Subcutaneous abdominal adipose tissue (tissue), 5 donors: ENCODE data around the gene PLP2.
A peak's percentile ranks its signal among the peaks of the same experiment; 100 is the strongest.
"Not testable (repeated sequence)": the region's sequence is repeated elsewhere in the genome, so short reads cannot be mapped to it uniquely, and the experiment has no call there.

Experiments used
- H3K27ac ChIP-seq: one replicate; pipeline ENCODE4 v1.7.0; 2013; ENCODE audit warnings: low read depth, mild to moderate bottlenecking, inconsistent platforms, low read length, moderate library complexity
- H3K27me3 ChIP-seq, 5 donors: one replicate each; pipeline ENCODE4 v1.7.0; 2013; ENCODE audit warnings: low read length in 5 of 5, inconsistent platforms in 1 of 5; ENCODE audit not compliant: control insufficient read depth in 5 of 5, insufficient read depth in 4 of 5
- H3K36me3 ChIP-seq, 5 donors: one replicate each; pipeline ENCODE4 v1.7.0; 2013; ENCODE audit warnings: low read length in 5 of 5; ENCODE audit not compliant: control insufficient read depth in 5 of 5, insufficient read depth in 5 of 5
- H3K4me1 ChIP-seq, 5 donors: one replicate each; pipeline ENCODE4 v1.7.0; 2013; ENCODE audit warnings: low read length in 5 of 5, mild to moderate bottlenecking in 3 of 5, moderate library complexity in 1 of 5; ENCODE audit not compliant: control insufficient read depth in 5 of 5, insufficient read depth in 5 of 5
- H3K4me3 ChIP-seq, 5 donors: one replicate each; pipeline ENCODE4 v1.7.0; 2013; ENCODE audit warnings: low read length in 5 of 5, low read depth in 1 of 5
- H3K9ac ChIP-seq, 5 donors: one replicate each; pipeline ENCODE4 v1.7.0; 2013; ENCODE audit warnings: low read length in 5 of 5, mild to moderate bottlenecking in 4 of 5, moderate library complexity in 3 of 5
- H3K9me3 ChIP-seq, 5 donors: one replicate each; pipeline ENCODE4 v1.7.0; 2013; ENCODE audit warnings: low read length in 5 of 5; ENCODE audit not compliant: control insufficient read depth in 5 of 5
- donor health status: healthy.
- donor health status: healthy.
- donor health status: healthy.
- donor health status: healthy.
- donor health status: healthy.

PLP2 gene, protein sequence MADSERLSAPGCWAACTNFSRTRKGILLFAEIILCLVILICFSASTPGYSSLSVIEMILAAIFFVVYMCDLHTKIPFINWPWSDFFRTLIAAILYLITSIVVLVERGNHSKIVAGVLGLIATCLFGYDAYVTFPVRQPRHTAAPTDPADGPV

DNA sequence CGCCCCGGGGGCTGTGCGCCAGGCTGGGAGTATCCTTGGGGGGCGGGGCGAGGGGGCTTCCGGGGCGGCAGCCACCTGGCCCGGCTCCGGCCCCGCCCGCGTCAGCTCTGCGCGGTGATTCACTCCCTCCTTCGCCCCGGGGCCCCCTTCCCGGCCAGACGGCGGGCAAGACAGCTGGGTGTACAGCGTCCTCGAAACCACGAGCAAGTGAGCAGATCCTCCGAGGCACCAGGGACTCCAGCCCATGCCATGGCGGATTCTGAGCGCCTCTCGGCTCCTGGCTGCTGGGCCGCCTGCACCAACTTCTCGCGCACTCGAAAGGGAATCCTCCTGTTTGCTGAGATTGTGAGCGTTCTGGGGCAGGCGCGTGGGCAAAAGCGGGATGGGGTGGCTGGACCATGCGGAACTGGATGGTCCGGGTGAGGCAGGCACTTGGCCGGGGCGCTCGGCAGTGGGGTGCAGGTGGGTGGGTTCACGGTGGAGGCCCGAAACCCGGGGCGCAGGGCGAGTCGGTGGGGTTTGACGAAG lies at the start of gene PLP2:
Gene PLP2 (plus strand): TSS at position 147 of the 528 bp plus-strand sequence. CDS start 103 bp downstream, at position 250.
- H3K9ac ChIP-seq = peak within 1 kb of the TSS; percentile 59 to 71 (median 68)
- H3K36me3 ChIP-seq = peaks cover 0 to 14% (median 4%) of the 10 kb centered on the region in 5 donors
- H3K27me3 ChIP-seq = peaks cover 0 to 2% (median 0%) of the 10 kb centered on the region in 5 donors
- H3K27ac ChIP-seq = peak within 1 kb of the TSS; percentile 77
- peaks cover 0 to 29% (median 20%) of the 10 kb centered on the region in 5 donors for H3K4me1 ChIP-seq
- peaks cover 0 to 2% (median 0%) of the 10 kb centered on the region in 5 donors for H3K9me3 ChIP-seq
- peak within 1 kb of the TSS; percentile 38 to 74 (median 66) for H3K4me3 ChIP-seq

GRCh38 chrX:49122499-49122898 lies 49.2 kb upstream of the PLP2 start:
- peak overlapping the region; percentile 60 for H3K27ac ChIP-seq
- H3K9me3 ChIP-seq = peaks cover 0 to 4% (median 0%) of the 10 kb centered on the region in 5 donors
- H3K9ac ChIP-seq = peak overlapping the region in 4 of 5 donors; percentile 83 to 92 (median 89)
- H3K27me3 ChIP-seq = peaks cover 0 to 7% (median 3%) of the 10 kb centered on the region in 5 donors
- peak overlapping the region; percentile 70 to 95 (median 79) for H3K4me3 ChIP-seq
- peaks cover 3 to 15% (median 11%) of the 10 kb centered on the region in 5 donors for H3K4me1 ChIP-seq
- peaks cover 0 to 27% (median 19%) of the 10 kb centered on the region in 5 donors for H3K36me3 ChIP-seq

DNA sequence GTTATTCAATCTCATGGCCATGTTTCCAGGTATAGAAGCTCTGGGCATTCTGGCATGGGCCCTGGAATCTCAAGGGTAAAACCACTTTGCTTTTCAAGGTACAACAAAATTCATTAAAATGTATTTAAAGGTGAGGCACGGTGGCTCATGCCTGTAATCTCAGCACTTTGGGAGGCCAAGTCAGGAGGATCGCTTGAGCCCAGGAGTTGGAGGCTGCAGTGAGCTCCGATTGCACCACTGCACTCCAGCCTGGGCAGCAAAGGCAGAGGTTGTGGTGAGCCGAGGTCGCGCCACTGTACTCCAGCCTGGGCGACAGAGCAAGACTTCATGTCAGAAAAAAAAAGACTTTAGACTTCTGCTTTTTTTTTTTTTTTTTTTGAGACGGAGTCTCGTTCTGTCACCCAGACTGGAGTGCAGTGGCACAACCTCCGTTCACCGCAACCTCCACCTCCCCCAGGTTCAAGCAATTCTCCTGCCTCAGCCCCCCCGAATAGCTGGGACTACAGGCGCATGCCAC lies 43.9 kb upstream of the PLP2 start:
- not testable (repeated sequence) for H3K9me3 ChIP-seq, H3K27me3 ChIP-seq, H3K9ac ChIP-seq, H3K36me3 ChIP-seq, H3K27ac ChIP-seq, H3K4me3 ChIP-seq, H3K4me1 ChIP-seq

- H3K9me3 ChIP-seq = no peaks in the 10 kb centered on the region
- no peaks in the 10 kb centered on the region for H3K4me1 ChIP-seq
- no peak overlapping the region for H3K4me3 ChIP-seq
- H3K27me3 ChIP-seq = no peaks in the 10 kb centered on the region
- no peak overlapping the region for H3K9ac ChIP-seq
- H3K27ac ChIP-seq = no peak overlapping the region
- H3K36me3 ChIP-seq = no peaks in the 10 kb centered on the region
Measured at GRCh38 chrX:49129427-49129826, 42.3 kb upstream of the PLP2 start.

- H3K27ac ChIP-seq, H3K9ac ChIP-seq, H3K27me3 ChIP-seq: not testable (repeated sequence)
Measured at GRCh38 chrX:49132275-49132674, 39.4 kb upstream of the PLP2 start.

GRCh38 chrX:49133759-49134158 lies 37.9 kb upstream of the PLP2 start:
- H3K9me3 ChIP-seq = peaks cover 0 to 1% (median under 1%) of the 10 kb centered on the region in 5 donors
- H3K4me3 ChIP-seq = no peak overlapping the region
- H3K4me1 ChIP-seq = no peaks in the 10 kb centered on the region
- no peak overlapping the region for H3K27ac ChIP-seq
- no peak overlapping the region for H3K9ac ChIP-seq
- H3K36me3 ChIP-seq = no peaks in the 10 kb centered on the region
- H3K27me3 ChIP-seq = no peaks in the 10 kb centered on the region

More at GRCh38 chrX:49132275-49132674, 39.4 kb upstream of the PLP2 start:
- H3K9me3 ChIP-seq, H3K4me3 ChIP-seq, H3K4me1 ChIP-seq, H3K36me3 ChIP-seq: not testable (repeated sequence)

DNA sequence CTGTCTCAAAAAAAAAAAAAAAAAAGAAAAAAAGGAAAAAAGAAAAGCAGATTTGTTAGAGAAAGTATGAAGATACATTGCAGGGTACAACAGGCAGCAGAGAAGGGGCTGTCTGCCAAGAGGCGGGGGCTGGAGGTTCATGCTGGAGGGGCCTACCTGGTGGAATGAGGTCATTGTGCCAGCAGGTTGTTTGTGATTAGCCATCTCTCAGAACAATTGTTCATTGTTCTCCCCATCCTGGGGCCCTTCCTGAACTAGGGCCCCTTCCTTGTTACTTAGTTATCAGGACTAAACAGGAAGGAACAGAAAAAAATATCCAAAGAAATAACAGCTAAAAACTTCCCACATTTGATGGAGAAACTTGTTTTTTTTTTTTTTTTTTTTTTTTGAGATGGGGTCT lies 34.2 kb upstream of the PLP2 start:
- no peak overlapping the region for H3K27ac ChIP-seq
- H3K27me3 ChIP-seq = no peaks in the 10 kb centered on the region
- peaks cover 11 to 30% (median 22%) of the 10 kb centered on the region in 5 donors for H3K9me3 ChIP-seq
- no peak overlapping the region for H3K4me3 ChIP-seq
- H3K9ac ChIP-seq = no peak overlapping the region
- no peaks in the 10 kb centered on the region for H3K4me1 ChIP-seq
- H3K36me3 ChIP-seq = peaks cover 0 to 2% (median 0%) of the 10 kb centered on the region in 5 donors

GRCh38 chrX:49139713-49140112 lies 32.0 kb upstream of the PLP2 start:
- Histone ChIP-seq H3K9ac (no peak overlapping the region), H3K4me3 (peak overlapping the region in 3 of 5 donors; percentile 4 to 37 (median 16)), H3K27ac (no peak overlapping the region), H3K36me3 (peaks cover 0 to 2% (median 0%) of the 10 kb centered on the region in 5 donors), H3K27me3 (no peaks in the 10 kb centered on the region), H3K9me3 (peaks cover 11 to 31% (median 22%) of the 10 kb centered on the region in 5 donors), H3K4me1 (no peaks in the 10 kb centered on the region)

- H3K4me1 ChIP-seq, H3K27me3 ChIP-seq, H3K4me3 ChIP-seq, H3K27ac ChIP-seq, H3K9ac ChIP-seq, H3K36me3 ChIP-seq: not testable (repeated sequence)
- H3K9me3 ChIP-seq = peaks cover 11 to 31% (median 22%) of the 10 kb centered on the region in 5 donors
Measured at GRCh38 chrX:49142264-49142663, 29.4 kb upstream of the PLP2 start.

GRCh38 chrX:49143154-49143553 lies 28.5 kb upstream of the PLP2 start:
- peaks cover 11 to 31% (median 22%) of the 10 kb centered on the region in 5 donors for H3K9me3 ChIP-seq
- H3K4me3 ChIP-seq, H3K4me1 ChIP-seq, H3K27ac ChIP-seq, H3K9ac ChIP-seq, H3K36me3 ChIP-seq, H3K27me3 ChIP-seq: not testable (repeated sequence)
